H1 (cell line): Measurements from ENCODE around the gene IGFBP6. TPM values are rescaled to one million over a fixed set of nuclear protein-coding genes. Genes with fewer than 3 reads are reported as not detected.

Source experiments
- CTCF ChIA-PET: fragments of 300-600 bp; sonication (Branson Sonifier 250); formaldehyde crosslinking; loops from one replicate; lab custom pipeline; 2021; ENCODE audit not compliant: partially characterized antibody; lab: Charles Lee
- POLR2A ChIA-PET: fragments of 300-600 bp; sonication (Branson Sonifier 250); formaldehyde crosslinking; loops from one replicate; lab custom pipeline; 2021; ENCODE audit warnings: inconsistent platforms; ENCODE audit not compliant: partially characterized antibody; lab: Charles Lee
- DNase-seq, 2 experiments: peaks; one replicate each; pipeline versions ENCODE4 v3.0.0 to v3.0.0-alpha.2; 2010 to 2022; ENCODE audit warnings: low spot score in 2 of 2, low read depth in 1 of 2, mixed read lengths in 1 of 2
- FAIRE-seq: peaks from 2 replicates; lab custom pipeline; 2011; peaks lifted over from hg19 to GRCh38; lab: Jason Lieb, UNC
- H2AFZ ChIP-seq: 2 replicates; pipeline ENCODE4 v1.8.1; 2012; ENCODE audit warnings: low read length, inconsistent platforms
- H2AK5ac ChIP-seq: 2 replicates; pipeline ENCODE4 v1.6.1; 2013; ENCODE audit warnings: low read depth, low read length
- H2BK120ac ChIP-seq: replicated peaks from 2 replicates; pipeline ENCODE3; 2013; ENCODE audit warnings: low read depth, low read length, inconsistent platforms
- H2BK12ac ChIP-seq: 2 replicates; pipeline ENCODE4 v1.6.1; 2013; ENCODE audit warnings: low read depth, low read length
- H2BK15ac ChIP-seq: 2 replicates; pipeline ENCODE4 v1.6.1; 2013; ENCODE audit warnings: low read length
- H2BK20ac ChIP-seq: 2 replicates; pipeline ENCODE4 v1.6.1; 2013; ENCODE audit warnings: low read length
- H2BK5ac ChIP-seq: 2 replicates; pipeline ENCODE4 v1.6.1; 2013; ENCODE audit warnings: low read depth, low read length
- H3K14ac ChIP-seq: 2 replicates; pipeline ENCODE4 v1.6.1; 2013; ENCODE audit warnings: inconsistent platforms; ENCODE audit not compliant: insufficient read length
- H3K18ac ChIP-seq: 2 replicates; pipeline ENCODE4 v1.6.1; 2013; ENCODE audit warnings: low read length; ENCODE audit errors: extremely low read depth
- H3K23ac ChIP-seq: 2 replicates; pipeline ENCODE4 v1.6.1; 2013; ENCODE audit warnings: inconsistent platforms; ENCODE audit not compliant: insufficient read length
- H3K23me2 ChIP-seq: 2 replicates; pipeline ENCODE4 v1.6.1; 2013; ENCODE audit warnings: low read depth, low read length
- H3K27ac ChIP-seq: 2 replicates; pipeline ENCODE4 v1.6.1; 2011; ENCODE audit warnings: low read depth, low read length, inconsistent platforms
- H3K27me3 ChIP-seq, 4 experiments: replicated peaks in 1 of 4; 1 replicate in 1 of 4; 2 replicates in 3 of 4; pipeline versions ENCODE4 v1.6.1 to v1.8.1; 2011 to 2013; ENCODE audit warnings: low read length in 3 of 4, mild to moderate bottlenecking in 3 of 4, inconsistent platforms in 2 of 4, mixed read lengths in 2 of 4, moderate library complexity in 1 of 4; ENCODE audit not compliant: control insufficient read depth in 3 of 4, insufficient read depth in 3 of 4; ENCODE audit errors: extremely low read depth in 1 of 4
- H3K36me3 ChIP-seq, 4 experiments: 2 replicates each; pipeline versions ENCODE4 v1.6.1 to v1.8.1; 2011 to 2013; ENCODE audit warnings: mild to moderate bottlenecking in 4 of 4, low read length in 3 of 4, moderate library complexity in 2 of 4, control low read depth in 1 of 4, inconsistent platforms in 1 of 4; ENCODE audit not compliant: insufficient read depth in 4 of 4, control insufficient read depth in 2 of 4
- H3K4ac ChIP-seq: replicated peaks from 2 replicates; pipeline ENCODE3; 2013; ENCODE audit warnings: low read length, low read depth, mixed read lengths, inconsistent platforms; ENCODE audit not compliant: insufficient read length
- H3K4me1 ChIP-seq, 4 experiments: replicated peaks in 1 of 4; 1 replicate in 1 of 4; 2 replicates in 3 of 4; pipeline versions ENCODE4 v1.6.1 to v1.8.1; 2011 to 2013; ENCODE audit warnings: low read length in 3 of 4, inconsistent platforms in 2 of 4, mixed read lengths in 1 of 4; ENCODE audit not compliant: insufficient read depth in 4 of 4, control insufficient read depth in 3 of 4
- H3K4me2 ChIP-seq, 2 experiments: 2 replicates each; pipeline versions ENCODE4 v1.6.1 to v1.8.1; 2011 to 2013; ENCODE audit warnings: low read depth in 2 of 2, low read length in 2 of 2, control low read depth in 1 of 2, inconsistent platforms in 1 of 2, mild to moderate bottlenecking in 1 of 2; ENCODE audit not compliant: insufficient read depth in 1 of 2
- H3K4me3 ChIP-seq, 4 experiments: fragments of 200-600, 300-600 bp in 1 of 4; sonication (generic), shearing (Covaris generic), sonication (Bioruptor Twin) in 1 of 4; 2 replicates each; pipeline versions ENCODE4 v1.5.1 to v1.8.1; 2011 to 2016; ENCODE audit warnings: low read length in 4 of 4, low read depth in 3 of 4, control low read depth in 2 of 4, inconsistent platforms in 2 of 4, mild to moderate bottlenecking in 2 of 4, mixed read lengths in 1 of 4, moderate library complexity in 1 of 4; ENCODE audit not compliant: insufficient read depth in 2 of 4; ENCODE audit errors: extremely low read depth in 1 of 4
- H3K56ac ChIP-seq: replicated peaks from 2 replicates; pipeline ENCODE3; 2013; ENCODE audit warnings: low read depth, mild to moderate bottlenecking, mixed read lengths, low read length, inconsistent platforms; ENCODE audit not compliant: insufficient read length
- H3K79me1 ChIP-seq: 2 replicates; pipeline ENCODE4 v1.6.1; 2013; ENCODE audit warnings: low read depth, low read length, control low read depth
- H3K79me2 ChIP-seq, 2 experiments: 2 replicates each; pipeline versions ENCODE4 v1.6.1 to v1.8.1; 2012 to 2013; ENCODE audit warnings: low read length in 2 of 2, mild to moderate bottlenecking in 2 of 2, inconsistent platforms in 1 of 2; ENCODE audit not compliant: insufficient read depth in 2 of 2, control insufficient read depth in 1 of 2
- H3K9ac ChIP-seq, 4 experiments: replicated peaks in 1 of 4; 1 replicate in 1 of 4; 2 replicates in 3 of 4; pipeline versions ENCODE4 v1.6.1 to v1.8.1; 2011 to 2013; ENCODE audit warnings: low read depth in 3 of 4, low read length in 3 of 4, control low read depth in 2 of 4, mild to moderate bottlenecking in 2 of 4, moderate library complexity in 2 of 4, inconsistent platforms in 1 of 4; ENCODE audit errors: extremely low read depth in 1 of 4
- H3K9me3 ChIP-seq, 2 experiments: 2 replicates each; pipeline versions ENCODE4 v1.6.1 to v1.8.1; 2012 to 2013; ENCODE audit warnings: mild to moderate bottlenecking in 2 of 2, moderate library complexity in 2 of 2, control low read depth in 1 of 2, inconsistent platforms in 1 of 2, low read depth in 1 of 2, low read length in 1 of 2, mixed read lengths in 1 of 2; ENCODE audit not compliant: insufficient read depth in 2 of 2
- H4K20me1 ChIP-seq, 2 experiments: replicated peaks in 1 of 2; 2 replicates each; pipeline versions ENCODE3 to v1.8.1; 2011 to 2013; ENCODE audit warnings: inconsistent platforms in 2 of 2, low read length in 2 of 2, mild to moderate bottlenecking in 1 of 2; ENCODE audit not compliant: insufficient read depth in 2 of 2, control insufficient read depth in 1 of 2
- H4K5ac ChIP-seq: 2 replicates; pipeline ENCODE4 v1.6.1; 2013; ENCODE audit warnings: low read length, low read depth, mixed read lengths, inconsistent platforms; ENCODE audit not compliant: insufficient read length
- H4K8ac ChIP-seq: 2 replicates; pipeline ENCODE4 v1.8.0; 2013; ENCODE audit warnings: mild to moderate bottlenecking, moderate library complexity, low read length, inconsistent platforms; ENCODE audit not compliant: insufficient read depth; ENCODE audit errors: extremely low read depth
- H4K91ac ChIP-seq: replicated peaks from 2 replicates; pipeline ENCODE3; 2013; ENCODE audit warnings: low read length, mixed read lengths, inconsistent platforms; ENCODE audit not compliant: insufficient read length
- ASH2L ChIP-seq: fragments of 200-600, 300-600 bp; sonication (generic); IDR thresholded peaks from one replicate; pipeline ENCODE4 v1.7.1; 2017; ENCODE audit warnings: low read length
- ATF3 ChIP-seq: IDR thresholded peaks from 2 replicates; pipeline ENCODE4 v1.6.1; 2011; ENCODE audit warnings: low read depth, mild to moderate bottlenecking, low read length; ENCODE audit not compliant: insufficient read depth
- CEBPB ChIP-seq: IDR thresholded peaks from 2 replicates; pipeline ENCODE4 v1.6.1; 2012; ENCODE audit warnings: low read depth, low read length
- CHD1 ChIP-seq: IDR thresholded peaks from 2 replicates; pipeline ENCODE4 v1.6.1; 2012; ENCODE audit warnings: low read depth, low read length, improper control_type of control experiment
- CTCF ChIP-seq, 3 experiments: IDR thresholded peaks; 1 replicate in 2 of 3; 2 replicates in 1 of 3; pipeline versions ENCODE4 v1.5.1 to v1.6.1; 2011; ENCODE audit warnings: low read length in 3 of 3, mild to moderate bottlenecking in 3 of 3, inconsistent platforms in 2 of 3, low read depth in 1 of 3, moderate library complexity in 1 of 3; ENCODE audit not compliant: insufficient read depth in 1 of 3; ENCODE audit errors: control extremely low read depth in 1 of 3
- E2F6 ChIP-seq: IDR thresholded peaks from 2 replicates; pipeline ENCODE4 v1.6.1; 2012; ENCODE audit warnings: inconsistent platforms
- NRF1 ChIP-seq: IDR thresholded peaks from 2 replicates; pipeline ENCODE4 v1.6.1; 2011; ENCODE audit warnings: mild to moderate bottlenecking, low read depth, low read length, improper control_type of control experiment
- SIX5 ChIP-seq: IDR thresholded peaks from 2 replicates; pipeline ENCODE4 v1.6.1; 2011; ENCODE audit warnings: mild to moderate bottlenecking, low read depth, low read length
- SUZ12 ChIP-seq: fragments of 200-600 bp; sonication (generic); IDR thresholded peaks from 2 replicates; pipeline ENCODE4 v1.6.1; 2012; ENCODE audit warnings: mild to moderate bottlenecking, inconsistent platforms, low read length, moderate library complexity, mixed read lengths
- TAF7 ChIP-seq: optimal IDR thresholded peaks from 2 replicates; pipeline ENCODE3; 2011; ENCODE audit warnings: low read depth, mild to moderate bottlenecking, inconsistent platforms, low read length, moderate library complexity, borderline replicate concordance
- TBP ChIP-seq: IDR thresholded peaks from 2 replicates; pipeline ENCODE4 v1.6.1; 2011; ENCODE audit warnings: low read depth, low read length, improper control_type of control experiment
- WGBS, 2 experiments: shearing (Covaris generic) in 1 of 2; methylation state at CpG; one replicate each; pipeline versions ENCODE4 v1.1.6 to v1.1.7; 2013 to 2015; ENCODE audit warnings: low lambda C conversion rate in 2 of 2, mixed read lengths in 2 of 2, inconsistent platforms in 1 of 2, low coverage in 1 of 2, missing lambda C conversion rate in 1 of 2; ENCODE audit not compliant: insufficient replicate concordance in 2 of 2, insufficient coverage in 1 of 2, insufficient read length in 1 of 2; ENCODE audit errors: extremely low coverage in 1 of 2, missing lambda C conversion rate in 1 of 2; 5-methylcytosine and 5-hydroxymethylcytosine counted together
- polyA plus RNA-seq, 7 experiments: library from polyadenylated mRNA; depleted of rRNA in 3 of 7; stranded (reverse) in 5 of 7; unstranded in 2 of 7; fragments of >200 nt in 5 of 7; fragments of 200-250 nt in 2 of 7; gene quantifications; 1 replicate in 5 of 7; 2 replicates in 1 of 7; 4 replicates in 1 of 7; pipeline versions ENCODE4 v1.2.1 to v1.2.3, GENCODE V29; 2011 to 2013; ENCODE audit warnings: missing spikeins in 2 of 7, mixed read lengths in 2 of 7
- total RNA-seq: library from RNA; stranded (reverse); fragmentation: NEBNext Ultra II Directional; extraction: Animal tissue kit (Norgen Biotek cat#: 25700); gene quantifications from 2 replicates; pipeline ENCODE4 v1.2.1, GENCODE V29; 2021

Gene IGFBP6
- total and polyA plus RNA-seq, 2 of the 8 experiments (the other 6 are each of a cell fraction or from before 2014, with no cell fraction given) = 13.7 to 14.7 TPM

- Histone ChIP-seq H3K4me1 (no peaks in the 10 kb centered on the region), H3K4me3 (no peak overlapping the region), H3K23ac (no peak overlapping the region), H3K56ac (no peak overlapping the region), H4K8ac (no peak overlapping the region), H3K9me3 (no peaks in the 10 kb centered on the region), H3K79me2 (no peaks in the 10 kb centered on the region), H4K5ac (no peak overlapping the region), H2AFZ (no peak overlapping the region), H3K79me1 (no peaks in the 10 kb centered on the region), H3K23me2 (no peaks in the 10 kb centered on the region), H4K91ac (no peak overlapping the region), H3K9ac (no peak overlapping the region), H2BK5ac (no peak overlapping the region), H3K18ac (no peak overlapping the region), H3K4ac (no peak overlapping the region), H2BK20ac (no peak overlapping the region), H2AK5ac (no peak overlapping the region), H2BK120ac (no peak overlapping the region), H3K27me3 (no peaks in the 10 kb centered on the region; a peak in 2 of 7 replicates), H3K4me2 (no peak overlapping the region), H2BK15ac (no peak overlapping the region), H4K20me1 (no peaks in the 10 kb centered on the region), H2BK12ac (no peak overlapping the region), H3K36me3 (no peaks in the 10 kb centered on the region), H3K14ac (no peak overlapping the region), H3K27ac (no peak overlapping the region)
- WGBS, 2 experiments = 92% methylated on average over 3 of the region's 3 CpGs; no CpG with 5 or more reads in 1 of the 2 experiments
- POLR2A ChIA-PET = interaction anchor here (1.1 to 1.9 kb wide), 4 partner anchors 12 to 55 kb away, joined by 3 to 5 read pairs (median 4); partner anchors contain the start of genes IGFBP6 and SOAT2
- FAIRE-seq (no peak), DNase-seq (no peak)
- CTCF ChIA-PET = interaction anchor here (1.1 to 19.0 kb wide), 5 partner anchors 13 to 110 kb away, joined by 4 to 240 read pairs (median 7); no protein-coding TSS in a partner anchor
- TF ChIP-seq CHD1 (no peak), ATF3 (no peak), TAF7 (no peak), ASH2L (no peak), SUZ12 (no peak), TBP (no peak), SIX5 (no peak), E2F6 (no peak), NRF1 (no peak), CTCF (IDR thresholded peaks at IDR 0.05; ENCODE audit: control extremely low read depth in 1 of 3, insufficient read depth in 1 of 3, low read depth in 1 of 3, low read length in 3 of 3) (no peak), CEBPB (no peak)
Observed at GRCh38 chr12:53086361-53086760, 11.1 kb upstream of the IGFBP6 start.
